ENCODE measurements around the gene SERP2.

DNA sequence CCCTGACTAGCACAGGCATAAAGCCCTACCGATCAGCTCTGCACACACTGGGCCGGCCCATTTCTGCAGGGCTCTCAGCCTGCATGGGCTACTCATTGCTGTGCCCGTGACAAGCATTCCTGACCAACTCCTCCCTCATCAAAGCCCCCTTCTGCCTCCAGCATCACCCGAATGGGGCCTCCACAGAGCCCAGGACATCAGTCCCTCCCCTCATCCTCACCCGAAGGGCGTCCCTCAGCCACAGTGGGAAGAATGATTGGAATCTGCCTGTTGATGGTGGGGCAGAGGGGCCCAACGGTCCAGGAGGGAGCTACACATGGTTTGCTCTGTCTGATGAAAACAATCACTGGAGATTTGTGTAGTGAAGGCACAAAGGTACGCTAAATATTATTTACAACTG lies 43.8 kb downstream of the SERP2 start:
- TF ChIP-seq, protein P1, sequence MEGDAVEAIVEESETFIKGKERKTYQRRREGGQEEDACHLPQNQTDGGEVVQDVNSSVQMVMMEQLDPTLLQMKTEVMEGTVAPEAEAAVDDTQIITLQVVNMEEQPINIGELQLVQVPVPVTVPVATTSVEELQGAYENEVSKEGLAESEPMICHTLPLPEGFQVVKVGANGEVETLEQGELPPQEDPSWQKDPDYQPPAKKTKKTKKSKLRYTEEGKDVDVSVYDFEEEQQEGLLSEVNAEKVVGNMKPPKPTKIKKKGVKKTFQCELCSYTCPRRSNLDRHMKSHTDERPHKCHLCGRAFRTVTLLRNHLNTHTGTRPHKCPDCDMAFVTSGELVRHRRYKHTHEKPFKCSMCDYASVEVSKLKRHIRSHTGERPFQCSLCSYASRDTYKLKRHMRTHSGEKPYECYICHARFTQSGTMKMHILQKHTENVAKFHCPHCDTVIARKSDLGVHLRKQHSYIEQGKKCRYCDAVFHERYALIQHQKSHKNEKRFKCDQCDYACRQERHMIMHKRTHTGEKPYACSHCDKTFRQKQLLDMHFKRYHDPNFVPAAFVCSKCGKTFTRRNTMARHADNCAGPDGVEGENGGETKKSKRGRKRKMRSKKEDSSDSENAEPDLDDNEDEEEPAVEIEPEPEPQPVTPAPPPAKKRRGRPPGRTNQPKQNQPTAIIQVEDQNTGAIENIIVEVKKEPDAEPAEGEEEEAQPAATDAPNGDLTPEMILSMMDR (IDR thresholded peaks at IDR 0.05): no peak
- TF ChIP-seq EZH2 (IDR thresholded peaks at IDR 0.05; ENCODE audit: borderline replicate concordance, insufficient read depth, low read depth, low read length, poor library complexity, severe bottlenecking): no peak

Measured in B cell (primary cell).